Fibroblast of mammary gland (primary cell): ENCODE measurements around the gene EME1.

ENCODE experiments used
- DNase-seq: peaks from one replicate; pipeline ENCODE4 v3.0.0-alpha.2; 2010; ENCODE audit warnings: low read depth
- H3K4me3 ChIP-seq: 2 replicates; pipeline ENCODE4 v1.5.1; 2011; ENCODE audit warnings: low read depth, mild to moderate bottlenecking, low read length, moderate library complexity; ENCODE audit not compliant: control insufficient read depth
- CTCF ChIP-seq: conservative IDR thresholded peaks from 2 replicates; pipeline ENCODE4 v1.5.1; 2011; ENCODE audit warnings: low read depth, low read length, inconsistent platforms; ENCODE audit not compliant: control insufficient read depth, insufficient read depth

EME1 gene

GRCh38 chr17:50428831-50429424 lies 55.9 kb downstream of the EME1 start:
- no peak for DNase-seq

GRCh38 chr17:50429793-50430192 lies 56.8 kb downstream of the EME1 start:
- no peak overlapping the region for H3K4me3 ChIP-seq

More at GRCh38 chr17:50428831-50429424, 55.9 kb downstream of the EME1 start:
- no peak for TF ChIP-seq CTCF
- H3K4me3 ChIP-seq = no peak overlapping the region

More at GRCh38 chr17:50429793-50430192, 56.8 kb downstream of the EME1 start:
- TF ChIP-seq CTCF = no peak
- no peak for DNase-seq
